Measurements from ENCODE around the gene AGO3. TPM values are rescaled to one million over a fixed set of nuclear protein-coding genes. Genes with fewer than 3 reads are reported as not detected.

Gene AGO3
- total RNA-seq, 2 experiments from 2014 or later = 22.5 to 42.0 TPM

DNA sequence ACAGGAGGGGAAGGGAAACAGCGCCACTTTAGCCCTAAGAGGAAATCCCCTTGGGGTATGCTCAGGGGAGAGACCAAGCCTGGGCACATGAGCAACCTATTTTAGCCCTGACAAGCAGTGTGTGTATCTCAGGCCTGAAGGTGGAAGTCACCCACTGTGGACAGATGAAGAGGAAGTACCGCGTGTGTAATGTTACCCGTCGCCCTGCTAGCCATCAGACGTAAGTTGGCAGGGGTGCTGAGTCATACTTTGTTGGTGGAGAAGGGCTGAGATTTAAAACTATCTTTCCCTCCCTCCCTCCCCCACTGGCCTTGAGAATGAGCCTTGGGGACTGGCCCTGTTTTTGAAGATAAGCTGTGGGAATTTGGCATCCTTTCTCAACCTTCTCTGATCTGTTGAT lies 36.7 kb upstream of the AGO3 start:
- ChIA-PET CTCF (ENCODE audit: unreplicated experiment) (no interaction called here), POLR2A (no interaction called here)
- intact Hi-C loops (cut with micrococcal nuclease; ENCODE audit: unreplicated experiment) = no loop called here
- BruUV-seq (replicated peaks) = no TSS peak
- Histone ChIP-seq H3K4me1 (ENCODE audit: insufficient read depth, low read length, poor library complexity, severe bottlenecking) (peaks cover 6% of the 10 kb centered on the region), H2AFZ (ENCODE audit: low read length) (no peak overlapping the region), H3K4me2 (ENCODE audit: low read length) (no peak overlapping the region), H3K4me3 (ENCODE audit: low read depth, low read length, poor library complexity, severe bottlenecking) (no peak overlapping the region), H3K36me3 (ENCODE audit: insufficient read depth, low read length) (peaks cover 69% of the 10 kb centered on the region), H3K9me3 (ENCODE audit: low read length) (no peaks in the 10 kb centered on the region), H3K9me2 (ENCODE audit: insufficient read depth, low read length) (no peaks in the 10 kb centered on the region), H3K79me2 (ENCODE audit: insufficient read depth, low read depth, low read length) (no peaks in the 10 kb centered on the region), H4K20me1 (ENCODE audit: insufficient read depth, low read length) (no peaks in the 10 kb centered on the region), H3K27ac (ENCODE audit: low read depth, low read length, poor library complexity, severe bottlenecking) (no peak overlapping the region)
- TF ChIP-seq, protein P1, sequence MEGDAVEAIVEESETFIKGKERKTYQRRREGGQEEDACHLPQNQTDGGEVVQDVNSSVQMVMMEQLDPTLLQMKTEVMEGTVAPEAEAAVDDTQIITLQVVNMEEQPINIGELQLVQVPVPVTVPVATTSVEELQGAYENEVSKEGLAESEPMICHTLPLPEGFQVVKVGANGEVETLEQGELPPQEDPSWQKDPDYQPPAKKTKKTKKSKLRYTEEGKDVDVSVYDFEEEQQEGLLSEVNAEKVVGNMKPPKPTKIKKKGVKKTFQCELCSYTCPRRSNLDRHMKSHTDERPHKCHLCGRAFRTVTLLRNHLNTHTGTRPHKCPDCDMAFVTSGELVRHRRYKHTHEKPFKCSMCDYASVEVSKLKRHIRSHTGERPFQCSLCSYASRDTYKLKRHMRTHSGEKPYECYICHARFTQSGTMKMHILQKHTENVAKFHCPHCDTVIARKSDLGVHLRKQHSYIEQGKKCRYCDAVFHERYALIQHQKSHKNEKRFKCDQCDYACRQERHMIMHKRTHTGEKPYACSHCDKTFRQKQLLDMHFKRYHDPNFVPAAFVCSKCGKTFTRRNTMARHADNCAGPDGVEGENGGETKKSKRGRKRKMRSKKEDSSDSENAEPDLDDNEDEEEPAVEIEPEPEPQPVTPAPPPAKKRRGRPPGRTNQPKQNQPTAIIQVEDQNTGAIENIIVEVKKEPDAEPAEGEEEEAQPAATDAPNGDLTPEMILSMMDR (conservative IDR thresholded peaks at IDR 0.05; ENCODE audit: low read length) = no peak
- TF ChIP-seq EZH2phosphoT487 (IDR thresholded peaks at IDR 0.05; ENCODE audit: borderline replicate concordance, low read depth, low read length) = no peak
- peak; percentile 15 for DNase-seq (ENCODE audit: low spot score)

DNA sequence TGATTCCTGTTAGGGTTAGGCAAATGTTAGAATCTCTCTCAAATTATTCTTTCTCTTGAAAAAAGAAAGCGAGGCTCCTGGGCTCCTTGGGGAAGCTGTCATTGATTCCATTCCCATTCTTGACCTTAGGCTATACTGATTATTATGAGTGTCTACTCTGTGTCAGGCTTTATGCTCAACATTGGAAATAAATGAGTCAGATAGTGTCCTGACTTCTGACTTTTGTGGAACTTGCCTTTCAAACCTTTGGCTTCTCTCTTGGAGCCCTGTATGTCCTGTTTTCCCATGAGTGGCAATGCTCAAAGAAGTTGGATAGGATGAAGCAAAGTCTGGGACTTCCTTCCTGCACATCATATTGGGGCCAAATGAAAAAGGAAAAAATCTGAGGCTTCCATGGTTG lies 36.2 kb upstream of the AGO3 start:
- Histone ChIP-seq H3K9me2 (ENCODE audit: insufficient read depth, low read length) (no peaks in the 10 kb centered on the region), H2AFZ (ENCODE audit: low read length) (no peak overlapping the region), H4K20me1 (ENCODE audit: insufficient read depth, low read length) (no peaks in the 10 kb centered on the region), H3K4me3 (ENCODE audit: low read depth, low read length, poor library complexity, severe bottlenecking) (no peak overlapping the region), H3K79me2 (ENCODE audit: insufficient read depth, low read depth, low read length) (no peaks in the 10 kb centered on the region), H3K9me3 (ENCODE audit: low read length) (no peaks in the 10 kb centered on the region), H3K4me1 (ENCODE audit: insufficient read depth, low read length, poor library complexity, severe bottlenecking) (peaks cover 6% of the 10 kb centered on the region), H3K4me2 (ENCODE audit: low read length) (no peak overlapping the region), H3K27ac (ENCODE audit: low read depth, low read length, poor library complexity, severe bottlenecking) (no peak overlapping the region), H3K36me3 (ENCODE audit: insufficient read depth, low read length) (peaks cover 72% of the 10 kb centered on the region)
- DNase-seq (ENCODE audit: low spot score) = no peak
- ChIA-PET POLR2A (no interaction called here), CTCF (ENCODE audit: unreplicated experiment) (no interaction called here)
- TF ChIP-seq EZH2phosphoT487 (IDR thresholded peaks at IDR 0.05; ENCODE audit: borderline replicate concordance, low read depth, low read length) = no peak
- TF ChIP-seq, protein P1 (conservative IDR thresholded peaks at IDR 0.05; ENCODE audit: low read length) = no peak
- intact Hi-C loops (cut with micrococcal nuclease; ENCODE audit: unreplicated experiment) = no loop called here
- BruUV-seq (replicated peaks) = no TSS peak

DNA sequence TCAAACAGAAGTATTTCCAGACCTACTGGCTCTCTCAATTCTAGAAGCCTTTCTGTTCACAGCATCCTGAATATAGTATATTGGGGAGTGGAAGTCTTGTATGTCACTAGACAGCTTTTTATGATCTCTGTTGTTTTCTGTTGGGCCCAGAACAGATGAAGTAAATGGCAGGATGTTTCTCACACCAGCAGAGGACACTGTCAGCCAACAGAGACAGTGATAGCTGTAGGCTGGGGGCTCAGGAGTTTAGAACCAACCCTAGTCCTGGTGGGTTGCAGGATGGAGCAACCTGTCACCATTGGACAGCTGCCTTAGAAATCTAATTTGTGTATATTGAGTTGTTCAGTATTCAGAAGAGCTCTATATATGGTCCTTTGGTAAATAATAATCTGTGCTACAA lies 31.0 kb upstream of the AGO3 start:
- Histone ChIP-seq H3K4me2 (ENCODE audit: low read length) (no peak overlapping the region), H3K9me2 (ENCODE audit: insufficient read depth, low read length) (no peaks in the 10 kb centered on the region), H3K27ac (ENCODE audit: low read depth, low read length, poor library complexity, severe bottlenecking) (no peak overlapping the region), H2AFZ (ENCODE audit: low read length) (no peak overlapping the region), H4K20me1 (ENCODE audit: insufficient read depth, low read length) (no peaks in the 10 kb centered on the region), H3K4me3 (ENCODE audit: low read depth, low read length, poor library complexity, severe bottlenecking) (no peak overlapping the region), H3K79me2 (ENCODE audit: insufficient read depth, low read depth, low read length) (no peaks in the 10 kb centered on the region), H3K36me3 (ENCODE audit: insufficient read depth, low read length) (peaks cover 58% of the 10 kb centered on the region; the same call in 1 of the 2 replicates), H3K4me1 (ENCODE audit: insufficient read depth, low read length, poor library complexity, severe bottlenecking) (no peaks in the 10 kb centered on the region), H3K9me3 (ENCODE audit: low read length) (no peaks in the 10 kb centered on the region)
- BruUV-seq (replicated peaks) = no TSS peak
- ChIA-PET CTCF (ENCODE audit: unreplicated experiment) (no interaction called here), POLR2A (interaction anchor here (0.5 to 0.9 kb wide), 2 partner anchors 13 to 277 kb away, joined by 3 to 5 read pairs; no protein-coding TSS in a partner anchor)
- TF ChIP-seq, protein P1 (conservative IDR thresholded peaks at IDR 0.05; ENCODE audit: low read length) = peak; percentile 65
- TF ChIP-seq EZH2phosphoT487 (IDR thresholded peaks at IDR 0.05; ENCODE audit: borderline replicate concordance, low read depth, low read length) = no peak
- DNase-seq (ENCODE audit: low spot score) = no peak
- intact Hi-C loops (cut with micrococcal nuclease; ENCODE audit: unreplicated experiment) = no loop called here
